Measurements from ENCODE around the gene TBX1. TPM values are rescaled to one million over a fixed set of nuclear protein-coding genes. Genes with fewer than 3 reads are reported as not detected.

Gene TBX1
- total and polyA plus RNA-seq, 8 donors, result 4.4 to 12.2 (median 10.1) TPM

GRCh38 chr22:19753996-19754700 lies 6.4 kb upstream of the TBX1 start:
- H3K4me3 ChIP-seq, result no peak overlapping the region
- H3K27ac ChIP-seq, result no peak overlapping the region
- DNase-seq, result no peak
- peaks cover 3 to 29% of the 10 kb centered on the region in 2 donors for H3K4me1 ChIP-seq
- peaks cover 58 to 94% of the 10 kb centered on the region in 2 donors for H3K27me3 ChIP-seq
- H3K9me3 ChIP-seq, result no peaks in the 10 kb centered on the region
- TF ChIP-seq, protein P1, sequence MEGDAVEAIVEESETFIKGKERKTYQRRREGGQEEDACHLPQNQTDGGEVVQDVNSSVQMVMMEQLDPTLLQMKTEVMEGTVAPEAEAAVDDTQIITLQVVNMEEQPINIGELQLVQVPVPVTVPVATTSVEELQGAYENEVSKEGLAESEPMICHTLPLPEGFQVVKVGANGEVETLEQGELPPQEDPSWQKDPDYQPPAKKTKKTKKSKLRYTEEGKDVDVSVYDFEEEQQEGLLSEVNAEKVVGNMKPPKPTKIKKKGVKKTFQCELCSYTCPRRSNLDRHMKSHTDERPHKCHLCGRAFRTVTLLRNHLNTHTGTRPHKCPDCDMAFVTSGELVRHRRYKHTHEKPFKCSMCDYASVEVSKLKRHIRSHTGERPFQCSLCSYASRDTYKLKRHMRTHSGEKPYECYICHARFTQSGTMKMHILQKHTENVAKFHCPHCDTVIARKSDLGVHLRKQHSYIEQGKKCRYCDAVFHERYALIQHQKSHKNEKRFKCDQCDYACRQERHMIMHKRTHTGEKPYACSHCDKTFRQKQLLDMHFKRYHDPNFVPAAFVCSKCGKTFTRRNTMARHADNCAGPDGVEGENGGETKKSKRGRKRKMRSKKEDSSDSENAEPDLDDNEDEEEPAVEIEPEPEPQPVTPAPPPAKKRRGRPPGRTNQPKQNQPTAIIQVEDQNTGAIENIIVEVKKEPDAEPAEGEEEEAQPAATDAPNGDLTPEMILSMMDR (IDR thresholded peaks at IDR 0.05), result no peak
- intact Hi-C loops (cut with DNase I), result no loop called here
- ATAC-seq, result no peak
- no peaks in the 10 kb centered on the region for H3K36me3 ChIP-seq

- intact Hi-C loops (cut with DNase I), result no loop called here
- H3K4me1 ChIP-seq, result peaks cover 3 to 35% of the 10 kb centered on the region in 2 donors
Measured at GRCh38 chr22:19754701-19755144, 5.9 kb upstream of the TBX1 start.

GRCh38 chr22:19755145-19755710 lies 5.3 kb upstream of the TBX1 start:
- no peak for ATAC-seq
- H3K4me1 ChIP-seq, result peaks cover 3 to 40% of the 10 kb centered on the region in 2 donors
- no peak overlapping the region for H3K4me3 ChIP-seq
- H3K27me3 ChIP-seq, result peaks cover 69 to 100% of the 10 kb centered on the region in 2 donors
- no peak overlapping the region for H3K27ac ChIP-seq
- H3K36me3 ChIP-seq, result no peaks in the 10 kb centered on the region
- TF ChIP-seq, protein P1 (IDR thresholded peaks at IDR 0.05), result no peak
- DNase-seq, result no peak
- intact Hi-C loops (cut with DNase I), result no loop called here
- no peaks in the 10 kb centered on the region for H3K9me3 ChIP-seq

More at GRCh38 chr22:19754701-19755144, 5.9 kb upstream of the TBX1 start:
- Histone ChIP-seq H3K27me3 (peaks cover 64 to 100% of the 10 kb centered on the region in 2 donors), H3K9me3 (no peaks in the 10 kb centered on the region), H3K27ac (no peak overlapping the region), H3K4me3 (no peak overlapping the region), H3K36me3 (no peaks in the 10 kb centered on the region)
- ATAC-seq, result no peak
- TF ChIP-seq, protein P1 (IDR thresholded peaks at IDR 0.05), result no peak
- no peak for DNase-seq

DNA sequence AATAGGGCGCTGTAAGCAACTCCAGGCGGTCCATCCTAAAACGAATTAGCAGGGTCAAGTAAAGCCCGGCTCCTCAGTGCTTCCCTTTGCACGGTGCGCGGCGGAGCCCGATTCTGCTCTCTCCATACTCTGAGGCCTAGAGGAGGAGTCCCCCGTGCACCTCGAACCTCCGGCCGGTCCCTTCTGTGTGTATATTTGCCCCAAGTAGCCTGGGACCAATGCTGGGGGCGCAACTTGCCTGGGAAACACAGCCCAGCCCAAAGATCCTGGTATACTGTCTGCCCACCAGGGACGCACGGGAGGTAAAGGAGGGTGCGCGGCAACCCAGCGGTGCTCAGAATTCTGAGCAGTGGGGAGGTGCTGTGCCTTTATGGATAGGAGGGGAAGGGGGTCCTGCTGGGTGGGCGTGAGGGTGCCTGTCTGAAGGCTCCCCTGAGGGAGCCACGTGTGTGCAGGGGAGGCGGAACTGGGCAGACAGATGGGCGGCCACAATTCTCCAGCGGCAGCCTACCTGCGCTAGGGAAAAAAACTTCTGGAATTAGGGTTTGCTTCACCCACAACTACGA lies 4.8 kb upstream of the TBX1 start:
- peaks cover 70 to 96% of the 10 kb centered on the region in 2 donors for H3K27me3 ChIP-seq

More for the DNA sequence above, 4.8 kb upstream of the TBX1 start:
- Histone ChIP-seq H3K9me3 (no peaks in the 10 kb centered on the region), H3K4me3 (no peak overlapping the region), H3K27ac (no peak overlapping the region), H3K36me3 (no peaks in the 10 kb centered on the region), H3K4me1 (peaks cover 3 to 40% of the 10 kb centered on the region in 2 donors)
- ATAC-seq, result no peak
- TF ChIP-seq, protein P1 (IDR thresholded peaks at IDR 0.05), result no peak
- intact Hi-C loops (cut with DNase I), result no loop called here
- no peak for DNase-seq

Measured in left lung (tissue), 10 donors.